Tibial nerve (tissue), 4 donors: ENCODE results near the gene SLC44A2. TPM values are rescaled to one million over a fixed set of nuclear protein-coding genes. Genes with fewer than 3 reads are reported as not detected.

Source experiments
- DNase-seq, 2 donors: peaks; one replicate each; pipeline ENCODE4 v3.0.0-alpha.2; 2019; ENCODE audit warnings: low spot score in 2 of 2
- H3K27ac ChIP-seq, 4 donors: fragments of 200-600 bp; sonication (generic) in 3 of 4; one replicate each; pipeline ENCODE4 v1.5.1; 2017 to 2019; ENCODE audit warnings: mild to moderate bottlenecking in 1 of 4
- H3K27me3 ChIP-seq, 2 donors: fragments of 200-600 bp; sonication (generic) in 1 of 2; one replicate each; pipeline versions ENCODE4 v1.5.1 to v1.6.0; 2017 to 2019
- H3K36me3 ChIP-seq, 3 donors: fragments of 200-600 bp; sonication (generic); one replicate each; pipeline ENCODE4 v1.5.1; 2018 to 2019
- H3K4me1 ChIP-seq, 4 donors: fragments of 200-600 bp; sonication (generic) in 3 of 4; one replicate each; pipeline ENCODE4 v1.5.1; 2017 to 2019
- H3K4me3 ChIP-seq, 4 donors: fragments of 200-600 bp; sonication (generic) in 3 of 4; one replicate each; pipeline ENCODE4 v1.5.1; 2017 to 2019; ENCODE audit warnings: mild to moderate bottlenecking in 1 of 4, moderate library complexity in 1 of 4
- H3K9me3 ChIP-seq, 4 donors: fragments of 200-600 bp; sonication (generic) in 3 of 4; one replicate each; pipeline ENCODE4 v1.5.1; 2017 to 2019
- EP300 ChIP-seq, 2 donors: sonication (generic); formaldehyde crosslinking; IDR thresholded peaks; one replicate each; pipeline ENCODE4 v1.6.1; 2017; ENCODE audit warnings: antibody characterized with exemption in 2 of 2, mild to moderate bottlenecking in 1 of 2
- POLR2A ChIP-seq, 2 donors: fragments of 450-650 bp; IDR thresholded peaks; one replicate each; pipeline ENCODE4 v1.6.1; 2017; ENCODE audit warnings: antibody characterized with exemption in 2 of 2, mild to moderate bottlenecking in 2 of 2, moderate library complexity in 2 of 2
- whole genome bisulfite sequencing, 2 donors: methylation state at CpG; one replicate each; pipeline ENCODE4 v1.1.5; 2018; 5-methylcytosine and 5-hydroxymethylcytosine counted together
- total RNA-seq, 4 donors: library from RNA; depleted of rRNA; stranded (reverse); fragments of >200 nt; gene quantifications; one replicate each; pipeline ENCODE4 v1.1.0, GENCODE V29; 2016
- TF ChIP-seq, protein P1 (sequence below), 5 experiments: fragments of 200-600 bp in 3 of 5; fragments of 450-650 bp in 2 of 5; sonication (generic) in 3 of 5; IDR thresholded peaks; one replicate each; pipeline ENCODE4 v1.5.1; 2016 to 2019; ENCODE audit warnings: antibody characterized with exemption in 5 of 5, mild to moderate bottlenecking in 3 of 5, moderate library complexity in 2 of 5

Gene SLC44A2
- total RNA-seq, 4 donors from 2014 or later = 104 to 193 (median 132) TPM

DNA sequence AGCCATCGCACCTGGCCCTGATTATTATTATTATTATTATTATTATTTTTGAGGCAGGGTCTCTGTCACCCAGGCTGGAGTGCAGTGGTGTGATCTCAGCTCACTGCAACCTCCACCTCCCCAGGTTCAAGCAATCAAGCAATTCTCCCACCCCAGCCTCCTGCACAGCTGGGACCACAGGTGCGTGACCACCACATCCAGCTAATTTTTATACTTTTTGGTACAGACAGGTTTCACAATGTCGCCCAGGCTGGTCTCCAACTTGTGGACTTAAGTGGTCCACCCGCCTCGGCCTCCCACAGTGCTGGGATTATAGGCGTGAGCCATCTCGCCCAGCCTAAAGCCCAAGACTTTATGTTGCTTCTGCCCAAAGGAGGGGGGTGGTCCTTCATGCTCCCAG is 32.2 kb upstream of the SLC44A2 start:
- 93 to 94% methylated on average over 7 of the region's 7 CpGs for WGBS, 2 donors
- TF ChIP-seq, protein P1, sequence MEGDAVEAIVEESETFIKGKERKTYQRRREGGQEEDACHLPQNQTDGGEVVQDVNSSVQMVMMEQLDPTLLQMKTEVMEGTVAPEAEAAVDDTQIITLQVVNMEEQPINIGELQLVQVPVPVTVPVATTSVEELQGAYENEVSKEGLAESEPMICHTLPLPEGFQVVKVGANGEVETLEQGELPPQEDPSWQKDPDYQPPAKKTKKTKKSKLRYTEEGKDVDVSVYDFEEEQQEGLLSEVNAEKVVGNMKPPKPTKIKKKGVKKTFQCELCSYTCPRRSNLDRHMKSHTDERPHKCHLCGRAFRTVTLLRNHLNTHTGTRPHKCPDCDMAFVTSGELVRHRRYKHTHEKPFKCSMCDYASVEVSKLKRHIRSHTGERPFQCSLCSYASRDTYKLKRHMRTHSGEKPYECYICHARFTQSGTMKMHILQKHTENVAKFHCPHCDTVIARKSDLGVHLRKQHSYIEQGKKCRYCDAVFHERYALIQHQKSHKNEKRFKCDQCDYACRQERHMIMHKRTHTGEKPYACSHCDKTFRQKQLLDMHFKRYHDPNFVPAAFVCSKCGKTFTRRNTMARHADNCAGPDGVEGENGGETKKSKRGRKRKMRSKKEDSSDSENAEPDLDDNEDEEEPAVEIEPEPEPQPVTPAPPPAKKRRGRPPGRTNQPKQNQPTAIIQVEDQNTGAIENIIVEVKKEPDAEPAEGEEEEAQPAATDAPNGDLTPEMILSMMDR (IDR thresholded peaks at IDR 0.05) = no peak
- TF ChIP-seq POLR2A (IDR thresholded peaks at IDR 0.05) (no peak), EP300 (IDR thresholded peaks at IDR 0.05) (no peak)
- Histone ChIP-seq H3K27ac (peak overlapping the region; percentile 70 to 94 (median 82)), H3K27me3 (peaks cover 0 to 8% of the 10 kb centered on the region in 2 donors), H3K4me1 (peaks cover 0 to 60% (median 26%) of the 10 kb centered on the region in 4 donors), H3K4me3 (no peak overlapping the region), H3K9me3 (no peaks in the 10 kb centered on the region), H3K36me3 (no peaks in the 10 kb centered on the region)
- DNase-seq = no peak

DNA sequence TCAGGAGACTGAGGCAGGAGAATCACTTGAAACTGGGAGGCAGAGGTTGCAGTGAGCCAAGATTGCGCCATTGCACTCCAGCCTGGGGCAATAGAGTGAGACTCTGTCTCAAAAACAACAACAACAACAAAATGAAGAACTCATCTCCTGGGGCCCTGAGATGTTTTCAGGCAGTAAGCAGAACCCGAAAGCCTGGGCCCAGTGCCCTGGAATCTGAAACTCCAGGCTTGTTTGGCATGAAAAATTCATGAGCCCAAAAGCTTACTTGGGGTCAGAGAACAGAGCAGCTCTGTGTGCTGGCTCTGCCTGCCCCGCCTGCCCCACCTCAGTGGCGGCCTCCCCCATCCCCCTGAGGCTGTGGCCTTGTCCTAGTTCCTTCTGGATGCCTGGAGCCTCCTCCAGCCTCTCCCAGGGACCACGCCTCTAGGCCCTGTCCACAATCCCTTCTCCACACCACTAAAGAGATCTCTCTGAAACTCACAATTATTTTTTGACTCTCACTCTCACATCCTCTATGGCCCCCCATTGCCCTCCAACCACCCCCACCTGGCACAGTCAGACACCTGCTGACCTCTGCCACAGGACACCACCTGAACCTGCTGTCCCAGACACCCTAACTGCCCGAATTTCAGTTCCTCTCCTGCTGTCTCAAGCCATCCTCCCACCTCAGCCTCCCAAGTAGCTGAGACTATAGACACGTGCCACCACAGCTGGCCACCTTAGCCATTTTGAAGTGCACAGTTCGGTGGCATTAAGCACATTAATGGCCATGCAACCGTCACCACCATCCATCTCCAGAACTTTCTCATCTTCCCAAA is 31.3 kb upstream of the SLC44A2 start:
- peak; percentile 75 to 76 for DNase-seq
- H3K9me3 ChIP-seq = no peaks in the 10 kb centered on the region
- WGBS, 2 donors = 38 to 49% methylated on average over 8 to 9 of the region's 9 CpGs
- H3K27ac ChIP-seq = peak overlapping the region; percentile 70 to 94 (median 82)
- TF ChIP-seq POLR2A (IDR thresholded peaks at IDR 0.05) (no peak), EP300 (IDR thresholded peaks at IDR 0.05) (peak; percentile 68 to 73)
- H3K4me3 ChIP-seq = no peak overlapping the region
- no peaks in the 10 kb centered on the region for H3K36me3 ChIP-seq
- H3K27me3 ChIP-seq = no peaks in the 10 kb centered on the region
- H3K4me1 ChIP-seq = peaks cover 0 to 60% (median 26%) of the 10 kb centered on the region in 4 donors

DNA sequence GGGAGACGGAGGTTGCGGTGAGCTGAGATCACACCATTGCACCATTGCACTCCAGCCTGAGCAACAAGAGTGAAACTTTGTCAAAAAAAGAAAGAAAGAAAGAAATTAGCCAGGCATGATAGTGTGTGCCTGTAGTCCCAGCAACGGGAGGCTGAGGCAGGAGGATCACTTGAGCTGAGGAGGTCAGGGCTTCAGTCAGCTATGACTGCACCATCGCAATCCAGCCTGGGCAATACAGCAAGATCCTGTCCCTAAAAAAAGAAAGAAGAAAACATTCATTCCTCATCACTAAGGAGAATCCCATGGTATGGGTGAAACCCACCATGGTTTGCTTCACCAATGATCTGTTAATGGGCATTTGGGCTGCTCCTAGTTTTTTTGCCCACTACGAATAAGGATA is 25.2 kb upstream of the SLC44A2 start:
- no peak for DNase-seq
- no peaks in the 10 kb centered on the region for H3K27me3 ChIP-seq
- 92 to 94% methylated on average over 5 of the region's 5 CpGs for WGBS, 2 donors

DNA sequence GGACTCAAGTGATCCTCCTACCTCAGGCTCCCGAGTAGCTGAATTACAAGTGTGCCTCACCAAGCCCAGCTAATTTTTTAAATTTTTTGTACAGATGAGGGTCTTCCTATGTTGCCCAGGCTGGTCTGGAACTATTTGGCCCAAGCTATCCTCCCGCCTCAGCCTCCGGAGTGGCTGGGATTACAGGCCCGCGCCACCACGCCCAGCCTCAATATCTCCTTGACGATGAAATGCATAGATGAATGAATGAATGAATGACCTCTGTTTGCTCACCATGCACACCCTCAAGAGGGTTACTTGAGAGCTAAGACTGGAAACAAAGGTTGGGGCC is 23.4 kb upstream of the SLC44A2 start:
- WGBS, 2 donors = 14 to 43% methylated on average over 7 of the region's 7 CpGs
- Histone ChIP-seq H3K9me3 (no peaks in the 10 kb centered on the region), H3K4me1 (peaks cover 0 to 36% (median 13%) of the 10 kb centered on the region in 4 donors), H3K4me3 (peak overlapping the region in 3 of 4 donors; percentile 98 to 100 (median 99)), H3K36me3 (peaks cover 0 to 5% (median 0%) of the 10 kb centered on the region in 3 donors), H3K27ac (peak overlapping the region in 2 of 4 donors; percentile 45 to 99), H3K27me3 (no peaks in the 10 kb centered on the region)
- TF ChIP-seq, protein P1 (IDR thresholded peaks at IDR 0.05) = no peak
- no peak for TF ChIP-seq EP300 (IDR thresholded peaks at IDR 0.05)
- no peak for TF ChIP-seq POLR2A (IDR thresholded peaks at IDR 0.05)
- DNase-seq = no peak

More for the DNA sequence above, 25.2 kb upstream of the SLC44A2 start:
- TF ChIP-seq, protein P1 (IDR thresholded peaks at IDR 0.05) = no peak
- TF ChIP-seq EP300 (IDR thresholded peaks at IDR 0.05) (no peak), POLR2A (IDR thresholded peaks at IDR 0.05) (no peak)
- peak overlapping the region in 1 of 4 donors; percentile 22 for H3K27ac ChIP-seq
- no peaks in the 10 kb centered on the region for H3K9me3 ChIP-seq
- H3K36me3 ChIP-seq = peaks cover 0 to 5% (median 0%) of the 10 kb centered on the region in 3 donors
- H3K4me3 ChIP-seq = no peak overlapping the region
- peaks cover 0 to 54% (median 22%) of the 10 kb centered on the region in 4 donors for H3K4me1 ChIP-seq

DNA sequence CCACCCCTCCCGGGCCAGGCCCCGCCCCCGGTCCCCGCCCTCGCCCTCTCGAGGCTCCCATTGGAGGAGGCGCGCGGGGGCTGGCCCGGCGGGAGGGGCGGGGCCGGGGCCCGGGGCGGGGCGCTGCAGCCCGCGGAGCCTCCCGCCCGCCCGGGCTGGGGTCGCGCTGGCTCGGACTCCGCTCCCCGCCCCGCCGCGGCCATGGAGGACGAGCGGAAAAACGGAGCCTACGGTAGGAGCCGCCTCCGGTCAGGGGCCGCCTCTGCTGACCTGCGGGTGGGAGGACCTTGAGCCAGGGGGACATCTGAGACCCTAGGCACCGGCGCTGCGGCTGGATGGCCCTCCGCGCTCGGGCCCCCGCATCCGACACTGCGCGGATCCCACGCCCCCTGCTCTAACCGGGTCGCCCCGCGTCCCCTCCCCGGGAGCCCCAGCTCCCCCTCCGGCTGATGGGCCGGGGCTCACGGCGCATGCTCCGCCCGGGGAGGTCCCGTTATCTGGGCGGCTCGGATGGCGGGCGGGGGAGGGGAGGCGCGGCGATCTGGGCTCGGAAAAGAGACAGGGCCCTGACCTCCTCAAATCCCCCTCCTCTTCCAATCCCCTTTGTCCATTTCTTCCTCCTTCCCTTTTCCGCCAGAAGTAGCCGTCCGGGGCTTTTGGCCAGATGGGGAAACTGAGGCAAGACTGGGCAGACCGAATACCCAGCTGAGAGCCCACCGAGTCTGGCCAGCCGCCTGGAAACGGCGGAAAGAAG is 22.8 kb upstream of the SLC44A2 start:
- peaks cover 0 to 31% (median 12%) of the 10 kb centered on the region in 4 donors for H3K4me1 ChIP-seq
- no peaks in the 10 kb centered on the region for H3K27me3 ChIP-seq
- TF ChIP-seq POLR2A (IDR thresholded peaks at IDR 0.05) (peak in 1 of 2 donors; percentile 79), EP300 (IDR thresholded peaks at IDR 0.05) (peak in 1 of 2 donors; percentile 86)
- TF ChIP-seq, protein P1 (IDR thresholded peaks at IDR 0.05) = peak in 1 of 5 experiments; percentile 17
- no peaks in the 10 kb centered on the region for H3K9me3 ChIP-seq
- peak overlapping the region; percentile 99 to 100 (median 99) for H3K27ac ChIP-seq
- H3K36me3 ChIP-seq = peaks cover 0 to 5% (median 0%) of the 10 kb centered on the region in 3 donors
- WGBS, 2 donors = 0% methylated on average over 20 to 47 of the region's 76 CpGs
- DNase-seq = peak; percentile 76 to 82
- peak overlapping the region; percentile 96 to 100 (median 98) for H3K4me3 ChIP-seq
